SK-N-SH treated with all-trans-retinoic acid at 6 μM for 48 hours (cell line): ENCODE data around the gene KLHL42.

ENCODE experiments used
- ATAC-seq: fragments of 200-7000 bp; cut with Tn5 transposase; 3 replicates; pipeline ENCODE4 v1.9.1; 2020; ENCODE audit warnings: mild to moderate bottlenecking, moderate library complexity
- ARNTL ChIP-seq: fragments of 450-650 bp; formaldehyde crosslinking; IDR thresholded peaks from 2 replicates; pipeline ENCODE4 v1.5.0; 2020; ENCODE audit warnings: low read depth, mild to moderate bottlenecking, moderate library complexity, borderline replicate concordance
- BACH2 ChIP-seq: fragments of 250-450 bp; sonication (Bioruptor Pico); IDR thresholded peaks from 2 replicates; pipeline ENCODE4 v1.9.0; 2021; ENCODE audit warnings: mild to moderate bottlenecking, borderline replicate concordance
- CSDC2 ChIP-seq: fragments of 250-450 bp; sonication (Bioruptor Pico); IDR thresholded peaks from 2 replicates; pipeline ENCODE4 v1.5.0; 2020; ENCODE audit warnings: mild to moderate bottlenecking, moderate library complexity
- ESRRG ChIP-seq: fragments of 250-450 bp; sonication (Bioruptor Pico); IDR thresholded peaks from 2 replicates; pipeline ENCODE4 v1.6.1; 2021; ENCODE audit warnings: mild to moderate bottlenecking
- GLIS3 ChIP-seq: fragments of 250-450 bp; sonication (Bioruptor Pico); IDR thresholded peaks from 2 replicates; pipeline ENCODE4 v1.5.0; 2020; ENCODE audit warnings: mild to moderate bottlenecking, moderate library complexity
- ISL1 ChIP-seq: fragments of 250-450 bp; sonication (Bioruptor Pico); IDR thresholded peaks from 2 replicates; pipeline ENCODE4 v2.1.2; 2022; ENCODE audit warnings: mild to moderate bottlenecking, moderate library complexity
- PPARA ChIP-seq: fragments of 250-450 bp; sonication (Bioruptor Pico); IDR thresholded peaks from 2 replicates; pipeline ENCODE4 v1.5.0; 2020; ENCODE audit warnings: mild to moderate bottlenecking, borderline replicate concordance
- RARB ChIP-seq: fragments of 250-450 bp; sonication (Bioruptor Pico); IDR thresholded peaks from 2 replicates; pipeline ENCODE4 v1.8.0; 2021; ENCODE audit warnings: mild to moderate bottlenecking, moderate library complexity
- SNAI2 ChIP-seq: fragments of 250-450 bp; sonication (Bioruptor Pico); IDR thresholded peaks from 2 replicates; pipeline ENCODE4 v1.5.0; 2020; ENCODE audit warnings: mild to moderate bottlenecking, moderate library complexity
- TCF4 ChIP-seq: fragments of 250-450 bp; sonication (Bioruptor Pico); IDR thresholded peaks from 2 replicates; pipeline ENCODE4 v1.8.0; 2021; ENCODE audit warnings: mild to moderate bottlenecking, moderate library complexity, borderline replicate concordance
- TOX ChIP-seq: fragments of 250-450 bp; sonication (Bioruptor Pico); IDR thresholded peaks from 2 replicates; pipeline ENCODE4 v1.8.0; 2021; ENCODE audit warnings: mild to moderate bottlenecking, moderate library complexity, borderline replicate concordance
- ZC3H10 ChIP-seq: fragments of 250-450 bp; sonication (Bioruptor Pico); IDR thresholded peaks from 2 replicates; pipeline ENCODE4 v1.5.1; 2021; ENCODE audit warnings: mild to moderate bottlenecking, moderate library complexity
- ZFP3 ChIP-seq: fragments of 250-450 bp; sonication (Bioruptor Pico); IDR thresholded peaks from 2 replicates; pipeline ENCODE4 v1.5.0; 2020; ENCODE audit warnings: mild to moderate bottlenecking, moderate library complexity
- ZNF565 ChIP-seq: fragments of 450-650 bp; formaldehyde crosslinking; conservative IDR thresholded peaks from 2 replicates; pipeline ENCODE4 v1.5.0; 2020; ENCODE audit warnings: low read depth, mild to moderate bottlenecking, moderate library complexity
- ZNF70 ChIP-seq: fragments of 450-650 bp; formaldehyde crosslinking; IDR thresholded peaks from 2 replicates; pipeline ENCODE4 v1.5.0; 2020; ENCODE audit warnings: mild to moderate bottlenecking, moderate library complexity
- ZNF8 ChIP-seq: fragments of 450-650 bp; formaldehyde crosslinking; IDR thresholded peaks from 2 replicates; pipeline ENCODE4 v1.5.0; 2020; ENCODE audit warnings: mild to moderate bottlenecking, moderate library complexity
- TF ChIP-seq, protein P1 (sequence below): fragments of 250-450 bp; sonication (Bioruptor Pico); IDR thresholded peaks from 2 replicates; pipeline ENCODE4 v1.5.1; 2021; ENCODE audit warnings: mild to moderate bottlenecking, moderate library complexity
- TF ChIP-seq, protein P2 (sequence below): fragments of 250-450 bp; sonication (Bioruptor Pico); IDR thresholded peaks from 2 replicates; pipeline ENCODE4 v1.8.0; 2020; ENCODE audit warnings: mild to moderate bottlenecking, moderate library complexity, borderline replicate concordance
- TF ChIP-seq, protein P3 (sequence below): fragments of 250-450 bp; sonication (Bioruptor Pico); IDR thresholded peaks from 2 replicates; pipeline ENCODE4 v1.8.0; 2021; ENCODE audit warnings: low read depth, mild to moderate bottlenecking, moderate library complexity, borderline replicate concordance
- TF ChIP-seq, protein P4 (sequence below): fragments of 250-450 bp; sonication (Bioruptor Pico); IDR thresholded peaks from 2 replicates; pipeline ENCODE4 v1.5.1; 2020; ENCODE audit warnings: low read depth, mild to moderate bottlenecking, moderate library complexity

The KLHL42 gene, protein sequence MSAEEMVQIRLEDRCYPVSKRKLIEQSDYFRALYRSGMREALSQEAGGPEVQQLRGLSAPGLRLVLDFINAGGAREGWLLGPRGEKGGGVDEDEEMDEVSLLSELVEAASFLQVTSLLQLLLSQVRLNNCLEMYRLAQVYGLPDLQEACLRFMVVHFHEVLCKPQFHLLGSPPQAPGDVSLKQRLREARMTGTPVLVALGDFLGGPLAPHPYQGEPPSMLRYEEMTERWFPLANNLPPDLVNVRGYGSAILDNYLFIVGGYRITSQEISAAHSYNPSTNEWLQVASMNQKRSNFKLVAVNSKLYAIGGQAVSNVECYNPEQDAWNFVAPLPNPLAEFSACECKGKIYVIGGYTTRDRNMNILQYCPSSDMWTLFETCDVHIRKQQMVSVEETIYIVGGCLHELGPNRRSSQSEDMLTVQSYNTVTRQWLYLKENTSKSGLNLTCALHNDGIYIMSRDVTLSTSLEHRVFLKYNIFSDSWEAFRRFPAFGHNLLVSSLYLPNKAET

DNA sequence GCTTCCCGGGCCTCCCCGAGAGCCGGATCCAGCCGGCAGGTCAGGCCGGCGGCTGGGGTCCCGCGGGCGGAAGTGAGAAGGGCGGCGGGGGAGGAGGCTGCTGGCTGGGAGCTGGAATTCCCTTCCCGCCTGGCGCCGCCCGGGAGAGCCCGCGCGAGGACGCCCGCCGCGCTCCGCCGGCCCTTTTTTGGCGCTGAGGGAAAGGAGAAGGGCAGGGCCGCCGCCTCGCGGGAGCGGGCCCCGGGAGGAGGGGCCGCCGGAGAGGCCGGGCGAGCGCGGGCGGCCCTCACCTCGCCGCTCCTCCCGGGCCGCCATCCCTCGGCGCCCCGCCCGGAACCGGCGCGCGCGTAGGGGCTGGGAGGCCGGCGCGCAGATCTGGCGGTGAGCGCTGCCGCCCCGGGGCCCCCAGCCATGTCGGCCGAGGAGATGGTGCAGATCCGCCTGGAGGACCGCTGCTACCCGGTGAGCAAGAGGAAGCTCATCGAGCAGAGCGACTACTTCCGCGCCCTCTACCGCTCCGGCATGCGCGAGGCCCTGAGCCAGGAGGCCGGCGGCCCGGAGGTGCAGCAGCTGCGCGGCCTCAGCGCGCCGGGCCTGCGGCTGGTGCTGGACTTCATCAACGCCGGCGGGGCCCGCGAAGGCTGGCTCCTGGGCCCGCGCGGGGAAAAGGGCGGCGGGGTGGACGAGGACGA is at the start of gene KLHL42, which contains the start of gene MANSC4:
Gene KLHL42, plus strand, starts transcription at position 314 of the 692 bp plus-strand sequence. Its CDS starts 98 bp downstream, at position 412.
Gene MANSC4, minus strand, starts transcription at position 317 of the 692 bp plus-strand sequence. CDS start 8,960 bp downstream, outside the sequence.
- peak; percentile 85 for ATAC-seq
- TF ChIP-seq SNAI2 (no peak), TOX (CRISPR knock-in tag) (no peak), BACH2 (CRISPR knock-in tag) (no peak), ISL1 (CRISPR knock-in tag) (no peak), PPARA (no peak), ESRRG (CRISPR knock-in tag) (no peak), ZC3H10 (no peak), ZFP3 (CRISPR knock-in tag) (no peak)
- TF ChIP-seq, protein P1, sequence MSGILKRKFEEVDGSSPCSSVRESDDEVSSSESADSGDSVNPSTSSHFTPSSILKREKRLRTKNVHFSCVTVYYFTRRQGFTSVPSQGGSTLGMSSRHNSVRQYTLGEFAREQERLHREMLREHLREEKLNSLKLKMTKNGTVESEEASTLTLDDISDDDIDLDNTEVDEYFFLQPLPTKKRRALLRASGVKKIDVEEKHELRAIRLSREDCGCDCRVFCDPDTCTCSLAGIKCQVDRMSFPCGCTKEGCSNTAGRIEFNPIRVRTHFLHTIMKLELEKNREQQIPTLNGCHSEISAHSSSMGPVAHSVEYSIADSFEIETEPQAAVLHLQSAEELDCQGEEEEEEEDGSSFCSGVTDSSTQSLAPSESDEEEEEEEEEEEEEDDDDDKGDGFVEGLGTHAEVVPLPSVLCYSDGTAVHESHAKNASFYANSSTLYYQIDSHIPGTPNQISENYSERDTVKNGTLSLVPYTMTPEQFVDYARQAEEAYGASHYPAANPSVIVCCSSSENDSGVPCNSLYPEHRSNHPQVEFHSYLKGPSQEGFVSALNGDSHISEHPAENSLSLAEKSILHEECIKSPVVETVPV: no peak
- TF ChIP-seq, protein P2, sequence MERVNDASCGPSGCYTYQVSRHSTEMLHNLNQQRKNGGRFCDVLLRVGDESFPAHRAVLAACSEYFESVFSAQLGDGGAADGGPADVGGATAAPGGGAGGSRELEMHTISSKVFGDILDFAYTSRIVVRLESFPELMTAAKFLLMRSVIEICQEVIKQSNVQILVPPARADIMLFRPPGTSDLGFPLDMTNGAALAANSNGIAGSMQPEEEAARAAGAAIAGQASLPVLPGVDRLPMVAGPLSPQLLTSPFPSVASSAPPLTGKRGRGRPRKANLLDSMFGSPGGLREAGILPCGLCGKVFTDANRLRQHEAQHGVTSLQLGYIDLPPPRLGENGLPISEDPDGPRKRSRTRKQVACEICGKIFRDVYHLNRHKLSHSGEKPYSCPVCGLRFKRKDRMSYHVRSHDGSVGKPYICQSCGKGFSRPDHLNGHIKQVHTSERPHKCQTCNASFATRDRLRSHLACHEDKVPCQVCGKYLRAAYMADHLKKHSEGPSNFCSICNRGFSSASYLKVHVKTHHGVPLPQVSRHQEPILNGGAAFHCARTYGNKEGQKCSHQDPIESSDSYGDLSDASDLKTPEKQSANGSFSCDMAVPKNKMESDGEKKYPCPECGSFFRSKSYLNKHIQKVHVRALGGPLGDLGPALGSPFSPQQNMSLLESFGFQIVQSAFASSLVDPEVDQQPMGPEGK (CRISPR knock-in tag): no peak

DNA sequence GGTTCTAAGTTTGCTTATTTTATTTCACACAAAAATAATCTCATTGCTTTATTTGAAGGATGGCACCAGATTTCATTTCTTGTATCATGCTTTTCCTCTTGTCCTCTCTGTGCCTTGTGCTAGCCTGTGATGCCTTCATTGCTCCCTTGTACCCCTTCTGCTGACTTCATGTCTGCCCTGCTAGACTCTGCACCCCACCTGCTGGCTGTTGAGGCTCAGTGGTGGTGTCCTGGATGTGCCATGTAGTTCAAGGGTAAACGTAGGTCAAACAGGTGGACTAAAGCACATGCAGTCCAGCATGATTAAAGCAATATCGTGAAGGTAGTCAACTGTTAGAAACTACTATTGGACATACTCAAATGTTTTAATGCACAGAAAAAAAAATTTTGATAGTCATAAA is 47.8 kb upstream of the KLHL42 start:
- no peak for TF ChIP-seq RARB (CRISPR knock-in tag)
- TF ChIP-seq, protein P3, sequence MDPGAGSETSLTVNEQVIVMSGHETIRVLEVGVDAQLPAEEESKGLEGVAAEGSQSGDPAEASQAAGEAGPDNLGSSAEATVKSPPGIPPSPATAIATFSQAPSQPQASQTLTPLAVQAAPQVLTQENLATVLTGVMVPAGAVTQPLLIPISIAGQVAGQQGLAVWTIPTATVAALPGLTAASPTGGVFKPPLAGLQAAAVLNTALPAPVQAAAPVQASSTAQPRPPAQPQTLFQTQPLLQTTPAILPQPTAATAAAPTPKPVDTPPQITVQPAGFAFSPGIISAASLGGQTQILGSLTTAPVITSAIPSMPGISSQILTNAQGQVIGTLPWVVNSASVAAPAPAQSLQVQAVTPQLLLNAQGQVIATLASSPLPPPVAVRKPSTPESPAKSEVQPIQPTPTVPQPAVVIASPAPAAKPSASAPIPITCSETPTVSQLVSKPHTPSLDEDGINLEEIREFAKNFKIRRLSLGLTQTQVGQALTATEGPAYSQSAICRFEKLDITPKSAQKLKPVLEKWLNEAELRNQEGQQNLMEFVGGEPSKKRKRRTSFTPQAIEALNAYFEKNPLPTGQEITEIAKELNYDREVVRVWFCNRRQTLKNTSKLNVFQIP (CRISPR knock-in tag): no peak
- TF ChIP-seq ESRRG (CRISPR knock-in tag): no peak
- no peak for TF ChIP-seq TCF4 (CRISPR knock-in tag)
- TF ChIP-seq, protein P4, sequence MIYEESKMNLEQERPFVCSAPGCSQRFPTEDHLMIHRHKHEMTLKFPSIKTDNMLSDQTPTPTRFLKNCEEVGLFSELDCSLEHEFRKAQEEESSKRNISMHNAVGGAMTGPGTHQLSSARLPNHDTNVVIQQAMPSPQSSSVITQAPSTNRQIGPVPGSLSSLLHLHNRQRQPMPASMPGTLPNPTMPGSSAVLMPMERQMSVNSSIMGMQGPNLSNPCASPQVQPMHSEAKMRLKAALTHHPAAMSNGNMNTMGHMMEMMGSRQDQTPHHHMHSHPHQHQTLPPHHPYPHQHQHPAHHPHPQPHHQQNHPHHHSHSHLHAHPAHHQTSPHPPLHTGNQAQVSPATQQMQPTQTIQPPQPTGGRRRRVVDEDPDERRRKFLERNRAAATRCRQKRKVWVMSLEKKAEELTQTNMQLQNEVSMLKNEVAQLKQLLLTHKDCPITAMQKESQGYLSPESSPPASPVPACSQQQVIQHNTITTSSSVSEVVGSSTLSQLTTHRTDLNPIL (CRISPR knock-in tag): no peak
- TF ChIP-seq, protein P1: no peak
- no peak for TF ChIP-seq ZNF8
- TF ChIP-seq ZNF70 (CRISPR knock-in tag): no peak
- TF ChIP-seq, protein P2 (CRISPR knock-in tag): no peak
- no peak for TF ChIP-seq ZC3H10
- no peak for TF ChIP-seq CSDC2 (CRISPR knock-in tag)
- no peak for TF ChIP-seq ZNF565
- TF ChIP-seq SNAI2: no peak
- no peak for TF ChIP-seq ARNTL (CRISPR knock-in tag)
- TF ChIP-seq GLIS3 (CRISPR knock-in tag): no peak
- no peak for TF ChIP-seq ZFP3 (CRISPR knock-in tag)
- peak; percentile 71; the same call in 2 of the 3 replicates for ATAC-seq
